Right hindlimb (tissue), 1 donor: ENCODE measurements around the gene KCNJ3.

Experiments used
- DNase-seq: peaks from one replicate; pipeline ENCODE4 v3.0.0-alpha.2; 2018

Gene KCNJ3

DNA sequence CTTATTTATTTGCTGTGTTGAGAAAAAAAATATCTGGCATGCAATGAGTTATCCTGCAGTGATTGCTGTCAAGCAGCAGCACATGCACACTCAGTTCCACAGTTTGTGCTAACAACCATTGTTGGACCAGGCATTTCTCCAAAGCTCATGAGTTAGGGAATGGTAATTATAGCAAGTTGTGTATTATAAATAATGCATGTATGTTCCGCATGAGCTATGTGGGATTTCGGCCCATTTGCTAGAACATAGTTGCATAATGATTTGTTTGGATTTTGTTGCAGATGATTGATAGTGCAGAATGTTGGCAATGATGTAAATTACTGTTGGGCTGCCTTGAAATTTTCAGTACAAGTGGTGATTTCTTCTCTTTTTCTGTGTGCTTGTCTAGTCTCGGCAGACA lies 10.7 kb downstream of the KCNJ3 start:
- no peak for DNase-seq

DNA sequence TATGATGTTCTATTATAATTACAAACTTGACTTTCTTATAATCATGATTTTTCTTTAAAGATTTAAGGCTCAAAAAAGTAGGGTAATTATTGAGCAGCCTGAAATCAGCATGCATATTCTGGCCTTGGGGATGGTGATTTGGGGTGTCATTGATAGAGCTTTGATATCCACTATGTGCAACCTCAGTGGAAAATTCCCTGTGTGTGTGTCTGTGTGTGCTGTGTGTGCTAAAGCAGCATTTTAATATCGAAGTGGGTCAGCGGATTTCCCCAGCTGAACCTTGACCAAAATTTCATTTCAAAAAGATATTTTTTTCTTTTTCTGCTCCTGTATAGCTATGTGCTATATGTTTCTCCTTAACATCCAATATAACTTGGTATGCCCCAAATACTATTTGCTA lies 11.6 kb downstream of the KCNJ3 start:
- no peak for DNase-seq

GRCh38 chr2:154710685-154711084 lies 12.2 kb downstream of the KCNJ3 start:
- DNase-seq = no peak

GRCh38 chr2:154713675-154714074 lies 15.2 kb downstream of the KCNJ3 start:
- DNase-seq = no peak

GRCh38 chr2:154720651-154721050 lies 22.2 kb downstream of the KCNJ3 start:
- no peak for DNase-seq

- DNase-seq = no peak
Measured at GRCh38 chr2:154724194-154724797, 25.8 kb downstream of the KCNJ3 start.

DNA sequence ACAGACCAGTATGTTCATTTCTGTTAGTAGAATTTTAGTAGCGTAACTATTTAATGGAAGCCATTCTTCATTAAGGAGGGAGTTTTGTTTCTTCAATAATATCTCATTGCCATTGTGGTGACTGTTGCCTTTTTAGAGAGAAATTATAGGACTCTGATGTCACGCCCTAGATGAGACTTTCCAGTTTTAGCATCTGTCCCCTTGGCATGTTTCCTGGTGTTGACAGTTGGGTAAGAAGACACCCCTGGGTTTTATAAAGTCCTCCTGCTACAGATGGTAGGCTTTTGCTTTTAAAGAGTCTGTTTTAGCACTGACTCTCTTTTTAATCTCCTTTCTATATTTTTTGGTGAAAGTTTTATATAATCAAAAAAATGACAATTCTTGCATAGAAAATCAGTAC lies 41.9 kb downstream of the KCNJ3 start:
- peak; percentile 29 for DNase-seq

DNA sequence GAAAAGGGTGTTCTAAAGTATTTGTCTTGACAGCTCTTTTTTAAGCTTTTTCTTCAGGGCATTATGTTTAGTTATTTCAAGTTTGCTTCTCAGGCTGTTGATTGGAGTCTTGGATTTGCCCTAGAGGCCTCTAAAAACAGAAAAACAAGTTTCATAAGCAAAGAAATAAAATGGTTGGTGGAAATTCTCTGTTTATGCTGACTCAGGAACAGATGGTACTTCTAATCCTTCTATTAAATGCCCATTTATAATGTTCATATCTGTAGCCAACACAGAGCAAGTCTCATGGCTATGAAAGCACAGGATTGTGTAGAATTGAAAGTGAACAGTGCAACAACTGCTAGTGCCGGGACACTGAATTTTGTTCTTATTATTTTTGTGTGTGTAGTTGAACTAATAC lies 60.4 kb downstream of the KCNJ3 start:
- no peak for DNase-seq

- DNase-seq = no peak
Measured at GRCh38 chr2:154762638-154763037, 64.1 kb downstream of the KCNJ3 start.

DNA sequence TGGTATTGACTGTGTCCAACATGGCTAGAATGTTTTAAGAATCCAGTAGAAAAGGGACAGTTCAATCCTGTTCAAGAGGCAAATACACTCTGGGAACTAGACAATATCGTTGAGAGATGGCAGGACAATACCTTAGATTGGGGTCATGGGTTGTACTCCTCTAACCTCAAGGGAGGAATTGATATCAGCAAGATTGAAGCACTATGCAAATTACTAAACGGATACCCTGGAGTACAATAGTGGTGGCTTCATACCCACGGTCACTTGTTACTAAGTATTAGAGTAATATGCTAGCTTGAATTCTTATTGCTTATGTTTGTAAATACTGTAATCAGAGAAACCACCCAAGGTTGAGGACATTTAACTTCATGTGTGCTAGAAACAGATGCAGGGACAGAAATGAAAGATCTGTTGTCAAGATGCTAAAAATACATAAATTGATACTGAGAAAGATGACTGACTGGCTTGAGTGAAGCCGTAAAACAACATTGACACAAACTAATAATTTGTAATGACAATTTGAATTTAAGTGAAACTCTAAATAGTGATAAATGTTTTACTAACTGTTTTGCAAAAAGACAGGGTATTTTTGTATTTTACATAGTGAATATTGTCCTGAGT lies 73.3 kb downstream of the KCNJ3 start:
- no peak for DNase-seq

- DNase-seq = peak; percentile 13
Measured at GRCh38 chr2:154776825-154777224, 78.3 kb downstream of the KCNJ3 start.

DNA sequence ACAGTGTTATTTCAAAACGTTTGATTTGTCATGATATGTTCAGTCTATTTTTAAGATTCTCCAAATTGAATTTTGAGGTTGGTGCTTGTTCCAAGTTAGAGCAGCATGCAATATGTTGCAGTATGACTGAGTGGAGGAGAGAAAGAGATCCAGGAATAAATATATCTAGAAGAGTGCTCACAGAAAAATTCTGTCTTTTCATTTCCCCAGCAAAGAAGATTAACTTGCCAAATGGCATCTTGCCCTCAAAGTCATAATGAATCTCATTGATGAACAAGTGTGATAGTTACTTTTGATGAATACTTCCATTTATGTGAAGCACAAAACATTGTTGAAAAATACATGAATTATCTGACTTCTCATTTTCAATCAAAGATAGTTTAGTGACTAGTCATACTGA lies 95.9 kb downstream of the KCNJ3 start:
- no peak for DNase-seq

DNA sequence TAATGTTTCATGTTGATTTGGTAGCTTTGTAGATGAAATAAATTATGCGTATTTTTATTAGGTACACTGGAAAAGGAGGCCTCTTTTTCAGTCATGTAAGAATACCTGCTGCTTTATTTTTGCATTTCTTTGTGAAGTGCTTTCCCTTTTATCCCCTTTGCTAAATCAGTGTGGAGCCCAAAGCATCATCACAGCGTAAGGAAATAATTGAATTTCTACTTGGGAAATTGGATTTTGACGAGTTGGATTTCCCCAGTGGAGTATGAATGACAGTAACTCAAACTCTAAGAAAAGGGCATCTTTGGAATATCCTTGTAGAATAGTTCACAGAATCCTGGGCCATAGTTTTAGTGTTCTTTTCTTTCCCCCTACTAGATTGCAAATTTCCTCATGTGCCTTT lies 97.2 kb downstream of the KCNJ3 start:
- DNase-seq = no peak

GRCh38 chr2:154804451-154804850 lies 106.0 kb downstream of the KCNJ3 start:
- no peak for DNase-seq

DNA sequence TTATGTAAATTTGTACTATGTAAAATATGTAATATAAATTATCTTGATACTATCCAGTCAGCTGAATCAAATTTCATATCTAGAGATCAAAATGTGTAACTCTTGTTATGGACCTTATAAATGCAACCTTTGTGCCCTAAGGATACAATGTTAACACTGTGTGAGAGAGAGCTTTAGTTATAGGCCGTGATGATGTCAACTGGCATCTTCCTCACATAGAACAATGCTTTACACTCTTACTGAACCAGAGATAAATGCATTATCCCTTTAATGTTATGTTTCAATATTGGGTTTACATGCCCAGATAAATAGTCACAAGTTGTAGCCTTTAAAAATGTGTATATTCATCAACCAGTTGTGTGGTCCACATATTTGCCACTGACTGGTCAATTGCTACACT lies 115.1 kb downstream of the KCNJ3 start:
- DNase-seq = no peak

GRCh38 chr2:154814856-154815255 lies 116.4 kb downstream of the KCNJ3 start:
- DNase-seq = no peak

GRCh38 chr2:154825358-154825757 lies 126.9 kb downstream of the KCNJ3 start:
- DNase-seq = no peak

GRCh38 chr2:154826827-154827226 lies 128.3 kb downstream of the KCNJ3 start:
- no peak for DNase-seq

DNA sequence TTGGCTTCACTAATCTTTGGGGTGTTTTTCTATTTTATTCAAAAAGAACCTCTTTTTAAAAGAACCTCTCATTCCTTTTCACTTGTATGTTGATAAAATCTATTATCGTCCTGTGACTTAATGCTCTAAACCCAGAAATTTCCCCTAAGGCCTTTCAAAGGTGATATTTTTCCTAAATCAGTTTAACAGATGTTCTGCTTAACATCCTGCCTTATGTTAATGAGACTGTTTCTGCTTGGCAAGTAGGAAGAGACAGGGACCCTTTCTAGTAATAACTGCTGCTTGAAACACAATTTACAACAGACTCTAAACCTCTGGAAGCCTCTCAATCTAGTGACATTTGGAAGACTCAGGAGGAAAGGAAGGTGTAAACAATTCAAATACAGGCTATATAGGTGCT lies 128.8 kb downstream of the KCNJ3 start:
- DNase-seq = no peak

- no peak for DNase-seq
Measured at GRCh38 chr2:154832711-154833110, 134.2 kb downstream of the KCNJ3 start.

GRCh38 chr2:154836632-154837031 lies 138.1 kb downstream of the KCNJ3 start:
- no peak for DNase-seq

GRCh38 chr2:154837035-154837434 lies 138.5 kb downstream of the KCNJ3 start:
- DNase-seq = no peak

DNA sequence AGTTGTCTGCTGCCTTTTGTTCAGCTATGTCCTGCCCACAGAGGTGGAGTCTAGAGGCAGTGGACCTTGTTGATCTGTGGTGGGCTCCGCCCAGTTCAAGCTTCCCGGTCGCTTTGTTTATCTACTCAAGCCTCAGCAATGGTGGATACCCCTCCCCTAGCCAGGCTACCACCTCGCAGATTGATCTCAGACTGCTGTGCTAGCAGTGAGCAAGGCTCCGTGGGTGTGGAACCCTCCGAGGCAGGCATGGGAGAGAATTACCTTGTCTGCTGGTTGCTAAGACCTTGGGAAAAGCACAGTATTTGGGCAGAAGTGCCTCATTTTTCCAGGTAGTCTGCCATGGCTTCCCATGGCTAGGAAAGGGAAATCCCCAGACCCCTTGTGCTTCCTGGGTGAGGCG lies 146.0 kb downstream of the KCNJ3 start:
- DNase-seq = no peak

- no peak for DNase-seq
Measured at GRCh38 chr2:154846842-154847241, 148.3 kb downstream of the KCNJ3 start.

DNA sequence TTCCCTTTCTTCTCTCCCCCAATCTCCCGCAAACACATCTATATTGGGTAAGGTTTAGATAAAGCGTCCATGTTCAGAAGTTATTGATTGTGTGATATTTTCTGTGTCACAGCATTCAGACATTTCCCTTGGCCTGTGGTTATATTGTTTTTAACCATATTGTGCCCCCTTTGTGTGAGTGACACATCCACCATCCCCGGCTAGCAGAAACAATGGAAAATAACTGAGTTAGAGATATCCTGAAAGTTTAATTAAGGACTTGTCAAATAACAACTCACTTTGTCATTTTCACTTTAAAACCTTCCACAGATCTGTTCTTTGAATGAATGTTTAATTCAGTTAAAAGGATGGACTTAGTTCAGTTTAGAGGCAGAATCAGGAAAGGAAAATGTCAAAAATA lies 151.0 kb downstream of the KCNJ3 start:
- no peak for DNase-seq
